ENCODE measurements around the gene TMEM179B. TPM values are rescaled to one million over a fixed set of nuclear protein-coding genes. Genes with fewer than 3 reads are reported as not detected.

TMEM179B gene
- total RNA-seq, 2 donors from 2014 or later, result 30.5 to 31.1 TPM

DNA sequence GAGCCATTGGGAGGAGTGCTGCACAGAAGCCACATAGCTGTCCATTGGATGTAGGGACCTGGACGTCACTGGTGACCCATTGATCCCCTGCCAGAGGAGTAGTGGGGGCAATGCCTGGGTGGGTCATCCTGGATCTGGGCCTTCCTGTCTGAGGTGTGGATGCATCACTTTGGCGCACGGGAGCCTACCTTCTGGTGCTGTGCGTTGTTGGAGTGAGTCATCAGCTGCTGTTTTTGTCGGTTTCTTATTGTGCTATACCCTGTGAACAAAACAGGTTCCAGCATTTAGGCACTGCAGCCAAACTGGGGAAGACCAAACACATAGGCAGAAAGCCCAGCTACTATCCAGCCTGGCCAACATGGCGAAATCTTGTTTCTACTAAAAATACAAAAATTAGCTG lies 12.8 kb upstream of the TMEM179B start:
- Mint-ChIP-seq H3K36me3 (no peaks in the 10 kb centered on the region), H3K27me3 (no peaks in the 10 kb centered on the region), H3K27ac (no peak overlapping the region), H3K4me3 (no peak overlapping the region), H3K9me3 (no peaks in the 10 kb centered on the region), H3K4me1 (ENCODE audit: low read depth in 2 of 2) (peaks cover 20 to 21% of the 10 kb centered on the region in 2 donors)
- ATAC-seq (no peak), DNase-seq (ENCODE audit: low spot score) (peak; percentile 34)

GRCh38 chr11:62775646-62776045 lies 11.6 kb upstream of the TMEM179B start:
- no peak overlapping the region for H3K4me3 Mint-ChIP-seq
- ATAC-seq, result no peak
- H3K36me3 Mint-ChIP-seq, result no peaks in the 10 kb centered on the region
- H3K9me3 Mint-ChIP-seq, result no peaks in the 10 kb centered on the region
- peak overlapping the region in 1 of 2 donors; percentile 39 for H3K27ac Mint-ChIP-seq
- H3K4me1 Mint-ChIP-seq (ENCODE audit: low read depth in 2 of 2), result peaks cover 13 to 14% of the 10 kb centered on the region in 2 donors
- H3K27me3 Mint-ChIP-seq, result no peaks in the 10 kb centered on the region
- DNase-seq (ENCODE audit: low spot score), result peak; percentile 56

GRCh38 chr11:62777389-62777788 lies 9.8 kb upstream of the TMEM179B start:
- ATAC-seq (no peak), DNase-seq (ENCODE audit: low spot score) (peak; percentile 20)
- Mint-ChIP-seq H3K4me3 (no peak overlapping the region), H3K9me3 (no peaks in the 10 kb centered on the region), H3K36me3 (no peaks in the 10 kb centered on the region), H3K27me3 (no peaks in the 10 kb centered on the region), H3K4me1 (ENCODE audit: low read depth in 2 of 2) (peaks cover 6 to 7% of the 10 kb centered on the region in 2 donors), H3K27ac (peak overlapping the region in 1 of 2 donors; percentile 74)

DNA sequence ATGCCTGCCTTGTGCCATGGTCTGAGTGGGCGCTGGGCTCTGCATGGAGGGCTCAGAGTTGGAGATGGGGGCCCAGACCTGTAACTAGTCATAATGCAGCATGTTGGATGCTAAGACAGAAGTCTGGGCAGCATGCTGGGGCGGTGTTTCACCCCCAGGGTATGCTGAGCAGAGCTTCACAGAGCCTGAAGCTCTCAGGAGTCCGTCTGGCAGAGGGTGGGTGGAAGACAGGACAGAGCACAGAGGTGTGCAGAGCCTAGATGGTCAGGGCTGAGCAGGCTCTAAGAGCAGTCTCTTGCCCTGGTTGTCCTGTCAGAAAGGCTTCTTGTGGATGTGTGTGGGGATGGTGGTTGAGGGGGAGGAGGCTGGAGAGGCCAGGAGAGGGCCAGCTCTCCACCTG lies 8.8 kb upstream of the TMEM179B start:
- peak; percentile 55 for DNase-seq (ENCODE audit: low spot score)
- Mint-ChIP-seq H3K9me3 (no peaks in the 10 kb centered on the region), H3K27me3 (no peaks in the 10 kb centered on the region), H3K4me3 (no peak overlapping the region), H3K36me3 (no peaks in the 10 kb centered on the region), H3K4me1 (ENCODE audit: low read depth in 2 of 2) (peaks cover 6 to 7% of the 10 kb centered on the region in 2 donors), H3K27ac (peak overlapping the region in 1 of 2 donors; percentile 74)
- peak; percentile 4 to 60 for ATAC-seq

GRCh38 chr11:62782753-62783152 lies 4.4 kb upstream of the TMEM179B start:
- Mint-ChIP-seq H3K9me3 (no peaks in the 10 kb centered on the region), H3K4me3 (no peak overlapping the region), H3K27me3 (no peaks in the 10 kb centered on the region), H3K27ac (no peak overlapping the region), H3K4me1 (ENCODE audit: low read depth in 2 of 2) (peaks cover 2 to 11% of the 10 kb centered on the region in 2 donors), H3K36me3 (no peaks in the 10 kb centered on the region)
- peak; percentile 39 for DNase-seq (ENCODE audit: low spot score)
- ATAC-seq, result no peak

DNA sequence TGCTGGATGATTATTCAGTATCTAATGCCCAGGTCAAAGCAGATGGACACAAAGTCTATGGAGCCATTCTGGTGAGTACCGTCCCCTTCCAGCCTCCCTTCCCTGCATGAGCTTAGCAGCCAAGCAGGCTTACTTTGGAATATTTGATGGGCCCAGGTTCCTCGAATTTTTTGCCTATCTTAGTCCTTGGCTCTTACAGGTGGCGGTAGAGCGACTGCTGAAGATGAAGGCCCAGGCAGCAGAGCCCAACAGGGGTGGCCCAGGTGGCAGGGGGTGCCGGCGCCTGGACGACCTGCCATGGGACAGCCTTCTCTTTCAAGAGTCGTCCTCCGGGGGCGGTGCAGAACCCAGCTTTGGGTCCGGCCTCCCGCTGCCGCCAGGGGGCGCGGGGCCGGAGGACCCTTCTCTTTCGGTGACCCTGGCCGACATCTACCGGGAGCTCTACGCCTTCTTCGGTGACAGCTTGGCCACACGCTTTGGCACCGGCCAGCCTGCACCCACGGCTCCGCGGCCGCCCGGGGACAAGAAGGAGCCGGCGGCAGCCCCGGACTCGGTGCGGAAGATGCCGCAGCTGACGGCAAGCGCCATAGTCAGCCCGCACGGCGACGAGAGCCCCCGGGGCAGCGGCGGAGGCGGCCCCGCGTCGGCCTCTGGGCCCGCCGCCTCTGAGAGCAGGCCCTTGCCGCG lies 741 bp upstream of the TMEM179B start:
- Mint-ChIP-seq H3K36me3 (peaks cover 12% of the 10 kb centered on the region), H3K9me3 (no peaks in the 10 kb centered on the region), H3K4me3 (peak overlapping the region; percentile 90), H3K4me1 (ENCODE audit: low read depth in 2 of 2) (peaks cover 24 to 34% of the 10 kb centered on the region in 2 donors), H3K27me3 (no peaks in the 10 kb centered on the region), H3K27ac (peak overlapping the region; percentile 82 to 88)
- ATAC-seq (peak; percentile 85), DNase-seq (ENCODE audit: low spot score) (peak; percentile 92)

DNA sequence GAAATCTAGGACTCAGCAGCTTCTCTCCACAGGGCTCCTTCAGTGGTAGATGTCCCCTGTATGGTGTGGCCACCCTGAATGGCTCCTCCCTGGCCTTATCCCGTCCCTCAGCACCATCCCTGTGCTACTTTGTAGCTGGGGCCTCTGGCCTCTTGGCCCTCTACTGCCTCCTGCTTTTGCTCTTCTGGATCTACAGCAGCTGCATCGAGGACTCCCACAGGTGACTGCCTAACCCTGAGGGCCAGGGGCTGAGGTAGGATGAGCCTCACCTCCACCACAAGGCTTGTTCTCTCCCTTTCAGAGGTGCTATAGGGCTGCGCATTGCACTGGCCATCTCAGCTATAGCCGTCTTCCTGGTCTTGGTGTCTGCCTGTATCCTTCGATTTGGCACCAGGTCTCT lies 1.8 kb downstream of the TMEM179B start:
- H3K4me1 Mint-ChIP-seq (ENCODE audit: low read depth in 2 of 2), result peaks cover 31 to 41% of the 10 kb centered on the region in 2 donors

GRCh38 chr11:62789576-62789975 lies 2.4 kb downstream of the TMEM179B start:
- peak; percentile 35 for DNase-seq (ENCODE audit: low spot score)
- Mint-ChIP-seq H3K9me3 (no peaks in the 10 kb centered on the region), H3K4me1 (ENCODE audit: low read depth in 2 of 2) (peaks cover 34 to 41% of the 10 kb centered on the region in 2 donors), H3K27me3 (no peaks in the 10 kb centered on the region), H3K36me3 (peaks cover 18% of the 10 kb centered on the region), H3K4me3 (peak overlapping the region; percentile 90), H3K27ac (peak overlapping the region; percentile 82 to 88)
- ATAC-seq, result no peak

More for the DNA sequence above, 1.8 kb downstream of the TMEM179B start:
- Mint-ChIP-seq H3K27me3 (no peaks in the 10 kb centered on the region), H3K9me3 (no peaks in the 10 kb centered on the region), H3K36me3 (peaks cover 12% of the 10 kb centered on the region), H3K4me3 (peak overlapping the region; percentile 90), H3K27ac (peak overlapping the region; percentile 82 to 88)
- ATAC-seq, result no peak
- peak; percentile 31 for DNase-seq (ENCODE audit: low spot score)

GRCh38 chr11:62791501-62792201 lies 4.4 kb downstream of the TMEM179B start, which contains the start of gene TMEM223:
TMEM223 (minus strand) TSS chr11:62792006; CDS start chr11:62791994, 12 bp downstream.
- Mint-ChIP-seq H3K27me3 (no peaks in the 10 kb centered on the region), H3K4me3 (peak within 1 kb of the TSS; percentile 88), H3K36me3 (peaks cover 32% of the 10 kb centered on the region), H3K27ac (peak within 1 kb of the TSS; percentile 82 to 88), H3K4me1 (ENCODE audit: low read depth in 2 of 2) (peaks cover 33 to 34% of the 10 kb centered on the region in 2 donors), H3K9me3 (no peaks in the 10 kb centered on the region)
- ATAC-seq (peak; percentile 86 to 87), DNase-seq (ENCODE audit: low spot score) (peak; percentile 94)

- no peak for DNase-seq (ENCODE audit: low spot score)
- H3K4me1 Mint-ChIP-seq (ENCODE audit: low read depth in 2 of 2), result peaks cover 33 to 34% of the 10 kb centered on the region in 2 donors
- ATAC-seq, result no peak
- peak overlapping the region; percentile 88 for H3K4me3 Mint-ChIP-seq
- peaks cover 32% of the 10 kb centered on the region for H3K36me3 Mint-ChIP-seq
- H3K27me3 Mint-ChIP-seq, result no peaks in the 10 kb centered on the region
- peak overlapping the region; percentile 82 to 88 for H3K27ac Mint-ChIP-seq
- H3K9me3 Mint-ChIP-seq, result no peaks in the 10 kb centered on the region
Measured at GRCh38 chr11:62792202-62792575, 5.0 kb downstream of the TMEM179B start.

- no peak overlapping the region for H3K4me3 Mint-ChIP-seq
Measured at GRCh38 chr11:62794201-62794775, 7.1 kb downstream of the TMEM179B start.

GRCh38 chr11:62796281-62796680 lies 9.1 kb downstream of the TMEM179B start:
- H3K27me3 Mint-ChIP-seq, result no peaks in the 10 kb centered on the region
- peaks cover 8 to 22% of the 10 kb centered on the region in 2 donors for H3K4me1 Mint-ChIP-seq (ENCODE audit: low read depth in 2 of 2)
- ATAC-seq, result no peak
- H3K9me3 Mint-ChIP-seq, result no peaks in the 10 kb centered on the region
- H3K4me3 Mint-ChIP-seq, result no peak overlapping the region
- peak overlapping the region in 1 of 2 donors; percentile 29 for H3K27ac Mint-ChIP-seq
- no peak for DNase-seq (ENCODE audit: low spot score)
- peaks cover 30% of the 10 kb centered on the region for H3K36me3 Mint-ChIP-seq

More at GRCh38 chr11:62794201-62794775, 7.1 kb downstream of the TMEM179B start:
- Mint-ChIP-seq H3K27ac (peak overlapping the region; percentile 3 to 36), H3K27me3 (no peaks in the 10 kb centered on the region), H3K36me3 (peaks cover 31% of the 10 kb centered on the region), H3K4me1 (ENCODE audit: low read depth in 2 of 2) (peaks cover 21 to 31% of the 10 kb centered on the region in 2 donors), H3K9me3 (no peaks in the 10 kb centered on the region)
- no peak for DNase-seq (ENCODE audit: low spot score)
- no peak for ATAC-seq

DNA sequence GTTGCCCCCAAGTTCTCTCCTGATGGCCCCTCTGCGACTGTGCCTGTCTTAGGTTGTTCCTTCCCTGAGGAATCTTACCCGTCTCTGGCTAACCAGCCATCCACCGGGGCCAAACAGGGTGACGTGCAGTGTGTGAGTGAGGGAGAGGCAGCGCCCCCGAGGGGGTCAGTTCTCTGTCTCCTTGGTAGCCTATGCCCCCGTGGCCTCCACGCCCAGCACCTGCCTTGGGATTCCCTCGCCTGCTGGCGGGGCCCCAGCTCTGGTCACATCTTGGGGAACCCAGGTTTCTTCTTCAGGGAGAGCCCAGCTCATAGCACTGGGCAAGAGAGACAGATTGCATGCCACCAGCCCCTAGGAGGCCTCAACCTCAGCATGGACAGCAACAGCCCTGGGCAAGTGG lies 12.3 kb downstream of the TMEM179B start:
- no peak overlapping the region for H3K4me3 Mint-ChIP-seq
- ATAC-seq (peak; percentile 2 to 34), DNase-seq (ENCODE audit: low spot score) (no peak)
- no peaks in the 10 kb centered on the region for H3K9me3 Mint-ChIP-seq
- H3K27ac Mint-ChIP-seq, result peak overlapping the region in 1 of 2 donors; percentile 48
- peaks cover 20 to 34% of the 10 kb centered on the region in 2 donors for H3K4me1 Mint-ChIP-seq (ENCODE audit: low read depth in 2 of 2)
- H3K36me3 Mint-ChIP-seq, result peaks cover 37% of the 10 kb centered on the region
- H3K27me3 Mint-ChIP-seq, result no peaks in the 10 kb centered on the region

DNA sequence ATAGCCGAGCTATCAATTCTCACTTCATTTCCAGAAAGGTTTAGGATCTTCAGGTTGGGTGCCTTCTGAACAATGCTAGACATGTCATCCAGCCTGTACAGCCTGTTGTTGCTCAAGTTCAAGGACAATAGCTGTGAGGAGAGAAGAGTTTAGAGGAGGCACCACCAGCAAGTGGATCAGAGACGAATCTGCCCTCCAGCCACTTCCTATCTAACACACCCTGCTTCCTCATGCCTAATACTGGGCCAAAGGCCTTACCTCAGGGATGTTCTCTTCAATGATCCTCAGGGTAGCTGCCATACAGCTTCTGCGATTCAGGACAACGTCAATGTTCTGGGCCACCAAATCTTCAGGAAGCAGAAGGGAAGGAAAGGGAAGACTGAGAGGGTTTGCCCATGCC lies 13.9 kb downstream of the TMEM179B start:
- Mint-ChIP-seq H3K27me3 (no peaks in the 10 kb centered on the region), H3K4me1 (ENCODE audit: low read depth in 2 of 2) (peaks cover 31 to 42% of the 10 kb centered on the region in 2 donors), H3K4me3 (no peak overlapping the region), H3K27ac (peak overlapping the region in 1 of 2 donors; percentile 73), H3K9me3 (no peaks in the 10 kb centered on the region), H3K36me3 (peaks cover 27% of the 10 kb centered on the region)
- ATAC-seq (no peak), DNase-seq (ENCODE audit: low spot score) (no peak)
